HEK293T (cell line): ENCODE measurements around the gene ARHGAP42.

ENCODE experiments used
- CTCF ChIA-PET: fragments of 350-600 bp; formaldehyde crosslinking; extraction: SDS; loops from one replicate; lab custom pipeline; 2021; ENCODE audit warnings: antibody characterized with exemption, inconsistent platforms; lab: Yijun Ruan, JAX
- POLR2A ChIA-PET: fragments of 350-600 bp; formaldehyde crosslinking; extraction: SDS; loops from one replicate; lab custom pipeline; 2020; ENCODE audit warnings: antibody characterized with exemption, inconsistent platforms; lab: Yijun Ruan, JAX
- DNase-seq: peaks from one replicate; pipeline ENCODE4 v3.0.0; 2012; ENCODE audit warnings: mixed read lengths; ENCODE audit errors: extremely low spot score
- ARNT ChIP-seq: fragments of 450-650 bp; IDR thresholded peaks from 2 replicates; pipeline ENCODE4 v1.6.1; 2017; ENCODE audit warnings: mild to moderate bottlenecking
- BHLHE40 ChIP-seq: fragments of 450-650 bp; IDR thresholded peaks from 2 replicates; pipeline ENCODE4 v1.6.1; 2016; ENCODE audit warnings: mild to moderate bottlenecking, moderate library complexity, borderline replicate concordance
- CTBP1 ChIP-seq: fragments of 450-650 bp; IDR thresholded peaks from 2 replicates; pipeline ENCODE4 v1.6.1; 2016; ENCODE audit warnings: borderline replicate concordance
- ELF4 ChIP-seq: fragments of 450-650 bp; IDR thresholded peaks from 2 replicates; pipeline ENCODE4 v1.6.1; 2017; ENCODE audit warnings: antibody characterized with exemption
- FOXA1 ChIP-seq: fragments of 450-650 bp; IDR thresholded peaks from 2 replicates; pipeline ENCODE4 v1.6.1; 2016; ENCODE audit warnings: mild to moderate bottlenecking
- FOXK2 ChIP-seq: fragments of 450-650 bp; IDR thresholded peaks from 2 replicates; pipeline ENCODE4 v1.6.1; 2016; ENCODE audit warnings: mild to moderate bottlenecking
- FOXM1 ChIP-seq: fragments of 450-650 bp; IDR thresholded peaks from 2 replicates; pipeline ENCODE4 v1.6.1; 2017; ENCODE audit warnings: mild to moderate bottlenecking, borderline replicate concordance
- HDGF ChIP-seq: fragments of 450-650 bp; IDR thresholded peaks from 2 replicates; pipeline ENCODE4 v1.6.1; 2017; ENCODE audit warnings: antibody characterized with exemption, borderline replicate concordance
- L3MBTL2 ChIP-seq: fragments of 450-650 bp; conservative IDR thresholded peaks from 2 replicates; pipeline ENCODE4 v1.6.1; 2016; ENCODE audit warnings: mild to moderate bottlenecking
- LEF1 ChIP-seq: fragments of 450-650 bp; IDR thresholded peaks from 2 replicates; pipeline ENCODE4 v1.6.1; 2017; ENCODE audit warnings: mild to moderate bottlenecking, borderline replicate concordance
- NFRKB ChIP-seq: fragments of 450-650 bp; IDR thresholded peaks from 2 replicates; pipeline ENCODE4 v1.6.1; 2016; ENCODE audit warnings: mild to moderate bottlenecking, moderate library complexity
- PKNOX1 ChIP-seq: fragments of 450-650 bp; IDR thresholded peaks from 2 replicates; pipeline ENCODE4 v1.6.1; 2016
- SP1 ChIP-seq: fragments of 450-650 bp; IDR thresholded peaks from 2 replicates; pipeline ENCODE4 v1.6.1; 2017
- SUZ12 ChIP-seq: fragments of 450-650 bp; IDR thresholded peaks from 2 replicates; pipeline ENCODE4 v1.6.1; 2016; ENCODE audit warnings: mild to moderate bottlenecking
- TARDBP ChIP-seq: fragments of 450-650 bp; IDR thresholded peaks from 2 replicates; pipeline ENCODE4 v1.6.1; 2016
- ZNF384 ChIP-seq: fragments of 450-650 bp; IDR thresholded peaks from 2 replicates; pipeline ENCODE4 v1.6.1; 2016

The ARHGAP42 gene

GRCh38 chr11:100691896-100692653, 5.0 kb downstream of the ARHGAP42 start:
- POLR2A ChIA-PET, result no interaction called here
- DNase-seq, result no peak
- CTCF ChIA-PET, result no interaction called here
- TF ChIP-seq FOXK2 (no peak), LEF1 (no peak)

GRCh38 chr11:100695911-100696310, 8.8 kb downstream of the ARHGAP42 start:
- CTCF ChIA-PET, result interaction anchor here (0.6 to 1.0 kb wide), 2 partner anchors 8 to 49 kb away, joined by 3 read pairs; no protein-coding TSS in a partner anchor
- TF ChIP-seq BHLHE40 (no peak), FOXM1 (no peak), CTBP1 (no peak), PKNOX1 (no peak), NFRKB (no peak), FOXA1 (no peak), L3MBTL2 (no peak), SUZ12 (no peak), ARNT (no peak), TARDBP (no peak), ZNF384 (no peak), FOXK2 (no peak), LEF1 (no peak), ELF4 (no peak), HDGF (no peak), SP1 (no peak)
- DNase-seq, result no peak
- POLR2A ChIA-PET, result interaction anchor here (0.6 kb wide), 1 partner anchor 45 kb away, joined by 3 read pairs; no protein-coding TSS in a partner anchor

GRCh38 chr11:100703139-100703538, 16.1 kb downstream of the ARHGAP42 start:
- DNase-seq, result no peak
- POLR2A ChIA-PET, result no interaction called here
- TF ChIP-seq ARNT, result no peak
- TF ChIP-seq BHLHE40, result no peak
- no peak for TF ChIP-seq TARDBP
- TF ChIP-seq SP1, result no peak
- CTCF ChIA-PET, result no interaction called here

- ChIA-PET POLR2A (no interaction called here), CTCF (no interaction called here)
- DNase-seq, result no peak
- TF ChIP-seq HDGF (no peak), FOXK2 (no peak), FOXM1 (no peak), SUZ12 (no peak), L3MBTL2 (no peak), BHLHE40 (no peak), SP1 (no peak), ELF4 (no peak), ZNF384 (no peak), CTBP1 (no peak), ARNT (no peak), PKNOX1 (no peak)
Measured at GRCh38 chr11:100703801-100704575, 16.9 kb downstream of the ARHGAP42 start.

- POLR2A ChIA-PET, result no interaction called here
- CTCF ChIA-PET, result no interaction called here
- TF ChIP-seq TARDBP (no peak), L3MBTL2 (no peak), CTBP1 (no peak), FOXK2 (no peak), HDGF (no peak), SUZ12 (no peak), ELF4 (no peak), FOXM1 (no peak), PKNOX1 (no peak), ARNT (no peak), BHLHE40 (no peak), ZNF384 (no peak), SP1 (no peak), LEF1 (no peak), FOXA1 (no peak)
- DNase-seq, result no peak
Measured at GRCh38 chr11:100705447-100705846, 18.4 kb downstream of the ARHGAP42 start.

- TF ChIP-seq ZNF384 (no peak), LEF1 (no peak), NFRKB (no peak), FOXK2 (no peak), FOXA1 (no peak), ELF4 (no peak), TARDBP (no peak), FOXM1 (no peak), L3MBTL2 (no peak), ARNT (no peak), BHLHE40 (no peak), HDGF (no peak)
- POLR2A ChIA-PET, result no interaction called here
- CTCF ChIA-PET, result no interaction called here
- no peak for DNase-seq
Measured at GRCh38 chr11:100706179-100706578, 19.1 kb downstream of the ARHGAP42 start.
